AG10803 (cell line): Measurements from ENCODE around the gene TERT.

ENCODE experiments used
- DNase-seq: peaks from one replicate; pipeline ENCODE4 v3.0.0; 2010; ENCODE audit warnings: low read depth
- H3K4me3 ChIP-seq: 2 replicates; pipeline ENCODE4 v1.5.1; 2011; ENCODE audit warnings: mild to moderate bottlenecking, low read length, control low read depth
- TF ChIP-seq, protein P1 (sequence below): conservative IDR thresholded peaks from 2 replicates; pipeline ENCODE4 v1.5.1; 2011; ENCODE audit warnings: mild to moderate bottlenecking, low read length, control low read depth, inconsistent platforms

TERT gene

DNA sequence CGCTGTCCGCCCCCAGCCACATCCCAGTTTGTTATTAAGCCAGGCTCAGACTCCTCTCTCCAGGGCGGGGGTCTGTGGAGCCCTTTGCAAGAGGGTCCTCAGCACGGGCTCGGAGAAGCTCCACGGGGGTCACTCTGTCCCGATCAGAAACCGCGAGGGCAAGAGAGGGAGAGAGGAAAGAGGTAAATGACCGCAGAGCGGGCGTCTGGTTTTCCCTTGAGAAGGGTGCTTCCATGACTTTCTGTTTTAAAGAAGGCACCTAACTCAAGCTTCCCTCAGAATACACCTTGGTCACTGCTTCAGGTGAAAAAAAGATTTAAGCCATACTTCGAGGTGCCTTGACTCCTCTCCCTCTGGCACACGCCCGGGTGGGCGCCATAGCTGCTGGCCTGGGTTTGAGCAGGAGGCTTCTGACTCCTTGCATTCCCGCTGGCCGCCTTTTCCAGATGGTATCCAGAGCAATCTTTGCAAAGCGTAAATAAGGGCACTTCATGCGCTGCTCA lies 5.8 kb upstream of the TERT start:
- no peak overlapping the region for H3K4me3 ChIP-seq
- DNase-seq = no peak
- TF ChIP-seq, protein P1, sequence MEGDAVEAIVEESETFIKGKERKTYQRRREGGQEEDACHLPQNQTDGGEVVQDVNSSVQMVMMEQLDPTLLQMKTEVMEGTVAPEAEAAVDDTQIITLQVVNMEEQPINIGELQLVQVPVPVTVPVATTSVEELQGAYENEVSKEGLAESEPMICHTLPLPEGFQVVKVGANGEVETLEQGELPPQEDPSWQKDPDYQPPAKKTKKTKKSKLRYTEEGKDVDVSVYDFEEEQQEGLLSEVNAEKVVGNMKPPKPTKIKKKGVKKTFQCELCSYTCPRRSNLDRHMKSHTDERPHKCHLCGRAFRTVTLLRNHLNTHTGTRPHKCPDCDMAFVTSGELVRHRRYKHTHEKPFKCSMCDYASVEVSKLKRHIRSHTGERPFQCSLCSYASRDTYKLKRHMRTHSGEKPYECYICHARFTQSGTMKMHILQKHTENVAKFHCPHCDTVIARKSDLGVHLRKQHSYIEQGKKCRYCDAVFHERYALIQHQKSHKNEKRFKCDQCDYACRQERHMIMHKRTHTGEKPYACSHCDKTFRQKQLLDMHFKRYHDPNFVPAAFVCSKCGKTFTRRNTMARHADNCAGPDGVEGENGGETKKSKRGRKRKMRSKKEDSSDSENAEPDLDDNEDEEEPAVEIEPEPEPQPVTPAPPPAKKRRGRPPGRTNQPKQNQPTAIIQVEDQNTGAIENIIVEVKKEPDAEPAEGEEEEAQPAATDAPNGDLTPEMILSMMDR = no peak

DNA sequence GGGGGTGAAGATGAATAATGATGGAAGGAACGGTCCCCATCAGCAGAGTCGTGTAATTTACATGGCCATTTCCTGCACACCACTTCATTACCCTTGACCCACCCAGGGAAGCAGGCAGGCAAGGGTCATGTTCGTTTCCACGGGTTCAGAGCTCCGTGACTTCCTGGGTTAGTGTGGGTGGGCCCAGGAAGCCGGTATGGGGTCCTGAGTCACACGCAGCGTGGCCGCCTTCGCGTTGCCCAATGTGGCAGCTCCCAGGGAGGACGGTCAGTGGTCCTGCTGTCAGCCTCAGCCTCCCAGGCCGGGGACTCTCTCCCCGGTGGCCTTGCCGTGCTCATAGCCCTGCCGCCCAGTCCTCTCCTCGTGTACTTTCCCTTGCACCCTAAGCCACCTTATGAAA lies 5.1 kb upstream of the TERT start:
- H3K4me3 ChIP-seq = no peak overlapping the region
- no peak for DNase-seq
- TF ChIP-seq, protein P1 = no peak

DNA sequence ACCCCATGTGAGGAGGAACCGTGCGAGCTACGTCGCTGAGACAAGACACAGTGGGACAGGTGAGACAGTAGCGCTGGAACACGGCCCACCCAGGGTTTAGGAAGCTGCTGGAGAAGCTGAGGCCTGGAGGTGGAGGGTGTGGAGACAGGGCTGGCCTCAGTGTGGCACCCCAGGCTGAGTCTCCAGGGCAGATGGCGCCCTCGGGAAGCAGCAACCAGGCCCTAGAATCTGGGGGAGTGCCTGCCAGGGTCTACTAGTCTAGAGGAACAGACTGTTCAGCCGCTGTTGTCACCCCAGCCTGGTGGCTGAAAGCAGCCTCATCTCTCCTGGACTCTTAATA lies 4.6 kb upstream of the TERT start:
- DNase-seq = no peak
- TF ChIP-seq, protein P1 = no peak
- no peak overlapping the region for H3K4me3 ChIP-seq

- TF ChIP-seq, protein P1 = no peak
- H3K4me3 ChIP-seq = no peak overlapping the region
- DNase-seq = no peak
These were observed 4.0 kb upstream of the TERT start for GRCh38 chr5:1298723-1299510.

GRCh38 chr5:1298067-1298551 lies 3.2 kb upstream of the TERT start:
- H3K4me3 ChIP-seq = no peak overlapping the region
- no peak for DNase-seq
- TF ChIP-seq, protein P1 = no peak

GRCh38 chr5:1297243-1297642 lies 2.4 kb upstream of the TERT start:
- TF ChIP-seq, protein P1 = no peak
- H3K4me3 ChIP-seq = no peak overlapping the region
- DNase-seq = no peak

DNA sequence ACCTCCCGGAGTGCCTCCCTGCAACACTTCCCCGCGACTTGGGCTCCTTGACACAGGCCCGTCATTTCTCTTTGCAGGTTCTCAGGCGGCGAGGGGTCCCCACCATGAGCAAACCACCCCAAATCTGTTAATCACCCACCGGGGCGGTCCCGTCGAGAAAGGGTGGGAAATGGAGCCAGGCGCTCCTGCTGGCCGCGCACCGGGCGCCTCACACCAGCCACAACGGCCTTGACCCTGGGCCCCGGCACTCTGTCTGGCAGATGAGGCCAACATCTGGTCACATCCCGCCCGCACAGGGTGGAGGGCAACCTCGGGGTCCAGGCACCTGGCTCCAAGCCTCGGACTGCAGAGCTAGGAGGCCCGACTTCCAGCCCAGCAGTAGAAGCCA lies 776 bp upstream of the TERT start:
- no peak for DNase-seq
- H3K4me3 ChIP-seq = no peak overlapping the region
- TF ChIP-seq, protein P1 = no peak
